ENCODE data around the gene AOC2. TPM values are rescaled to one million over a fixed set of nuclear protein-coding genes. Genes with fewer than 3 reads are reported as not detected.

AOC2 gene
- total and polyA plus RNA-seq, 2 of the 8 experiments (the other 6 are each of a cell fraction or from before 2014, with no cell fraction given) = 4.2 to 4.7 TPM

- no peak for TF ChIP-seq ATF3 (IDR thresholded peaks at IDR 0.05; ENCODE audit: insufficient read depth, low read depth, low read length)
- no peak for TF ChIP-seq CEBPB (IDR thresholded peaks at IDR 0.05; ENCODE audit: low read depth, low read length)
- no peak for TF ChIP-seq RFX5 (IDR thresholded peaks at IDR 0.05; ENCODE audit: borderline replicate concordance, low read depth, low read length)
- no peak for TF ChIP-seq SP2 (IDR thresholded peaks at IDR 0.05; ENCODE audit: low read length)
- TF ChIP-seq CREB1 (IDR thresholded peaks at IDR 0.05) = no peak
- TF ChIP-seq ASH2L (IDR thresholded peaks at IDR 0.05; ENCODE audit: low read length) = no peak
- TF ChIP-seq NANOG (IDR thresholded peaks at IDR 0.05; ENCODE audit: insufficient read depth, low read depth, low read length, poor library complexity, severe bottlenecking) = no peak
- no peak for TF ChIP-seq PHF8 (conservative IDR thresholded peaks at IDR 0.05; ENCODE audit: low read depth, low read length)
- no peak for TF ChIP-seq KDM1A (IDR thresholded peaks at IDR 0.05; ENCODE audit: borderline replicate concordance, low read length)
Observed at GRCh38 chr17:42832213-42832933, 12.0 kb upstream of the AOC2 start (continued).
